ENCODE measurements around the gene STARD5. TPM values are rescaled to one million over a fixed set of nuclear protein-coding genes. Genes with fewer than 3 reads are reported as not detected.
A peak's percentile ranks its signal among the peaks of the same experiment; 100 is the strongest.

STARD5 gene
- total and polyA plus RNA-seq, 2 donors (not counting 1 experiment from before 2014, with no cell fraction given), result 15.7 to 19.9 TPM

- H3K9me3 Mint-ChIP-seq (ENCODE audit: insufficient read depth), result no peaks in the 10 kb centered on the region
- intact Hi-C loops (cut with micrococcal nuclease), result no loop called here
- Histone ChIP-seq H3K27ac (ENCODE audit: low read length in 2 of 2) (no peak overlapping the region), H3K79me2 (ENCODE audit: control insufficient read depth, insufficient read depth, low read length) (peaks cover 45% of the 10 kb centered on the region), H3K27me3 (replicated peaks in 1 of 4; ENCODE audit: control extremely low read depth in 1 of 4, control insufficient read depth in 3 of 4, insufficient read depth in 4 of 4, low read length in 3 of 4) (no peaks in the 10 kb centered on the region), H2AFZ (ENCODE audit: insufficient read depth, low read depth, low read length, poor library complexity, severe bottlenecking) (no peak overlapping the region), H3K4me1 (ENCODE audit: control insufficient read depth in 2 of 2, insufficient read depth in 2 of 2, low read length in 2 of 2) (peaks cover 35 to 43% of the 10 kb centered on the region in 2 donors), H3K4me2 (replicated peaks; ENCODE audit: low read depth, low read length, poor library complexity, severe bottlenecking) (no peak overlapping the region), H3K36me3 (replicated peaks in 1 of 2; ENCODE audit: control extremely low read depth in 1 of 2, control insufficient read depth in 1 of 2, extremely low read depth in 1 of 2, insufficient read depth in 2 of 2, low read length in 1 of 2) (no peaks in the 10 kb centered on the region), H4K20me1 (ENCODE audit: control insufficient read depth, insufficient read depth, low read length, poor library complexity, severe bottlenecking) (no peaks in the 10 kb centered on the region), H3K4me3 (ENCODE audit: control extremely low read depth in 1 of 5, extremely low read depth in 1 of 5, insufficient read depth in 1 of 5, low read depth in 2 of 5, low read length in 4 of 5) (no peak overlapping the region), H3K9ac (ENCODE audit: low read length) (no peak overlapping the region), H3K9me3 (ENCODE audit: control extremely low read depth in 1 of 3, control insufficient read depth in 2 of 3, insufficient read depth in 1 of 3, low read length in 2 of 3) (peaks cover 0 to 8% (median 0%) of the 10 kb centered on the region in 3 donors)
- H3K27ac Mint-ChIP-seq, result no peak overlapping the region
- H3K4me3 Mint-ChIP-seq, result no peak overlapping the region
- TF ChIP-seq EZH2 (IDR thresholded peaks at IDR 0.05; ENCODE audit: borderline replicate concordance, insufficient read depth, low read depth, low read length, poor library complexity, severe bottlenecking) (no peak), CTCF (IDR thresholded peaks at IDR 0.05) (no peak)
- H3K4me1 Mint-ChIP-seq, result peaks cover 37% of the 10 kb centered on the region
- WGBS (ENCODE audit: insufficient coverage), result 97% methylated on average over 11 of the region's 18 CpGs
- ATAC-seq (ENCODE audit: low read depth), result no peak
- DNase-seq, result no peak
- ChIA-PET CTCF (interaction anchor here (1.0 to 8.3 kb wide), 6 partner anchors 11 to 52 kb away, joined by 3 to 86 read pairs (median 22); no protein-coding TSS in a partner anchor), POLR2A (interaction anchor here (1.6 kb wide), 1 partner anchor 10 kb away, joined by 6 read pairs; no protein-coding TSS in a partner anchor)
- no peaks in the 10 kb centered on the region for H3K27me3 Mint-ChIP-seq
These were observed 41.4 kb downstream of the STARD5 start for GRCh38 chr15:81282606-81282895.

GRCh38 chr15:81281766-81282605 is 42.0 kb downstream of the STARD5 start:
- Histone ChIP-seq H2AFZ (ENCODE audit: insufficient read depth, low read depth, low read length, poor library complexity, severe bottlenecking) (no peak overlapping the region), H3K36me3 (replicated peaks in 1 of 2; ENCODE audit: control extremely low read depth in 1 of 2, control insufficient read depth in 1 of 2, extremely low read depth in 1 of 2, insufficient read depth in 2 of 2, low read length in 1 of 2) (no peaks in the 10 kb centered on the region), H3K27ac (ENCODE audit: low read length in 2 of 2) (no peak overlapping the region), H3K27me3 (replicated peaks in 1 of 4; ENCODE audit: control extremely low read depth in 1 of 4, control insufficient read depth in 3 of 4, insufficient read depth in 4 of 4, low read length in 3 of 4) (no peaks in the 10 kb centered on the region), H3K9ac (ENCODE audit: low read length) (no peak overlapping the region), H3K4me3 (ENCODE audit: control extremely low read depth in 1 of 5, extremely low read depth in 1 of 5, insufficient read depth in 1 of 5, low read depth in 2 of 5, low read length in 4 of 5) (no peak overlapping the region), H3K79me2 (ENCODE audit: control insufficient read depth, insufficient read depth, low read length) (peaks cover 45% of the 10 kb centered on the region), H3K4me2 (replicated peaks; ENCODE audit: low read depth, low read length, poor library complexity, severe bottlenecking) (no peak overlapping the region), H3K4me1 (ENCODE audit: control insufficient read depth in 2 of 2, insufficient read depth in 2 of 2, low read length in 2 of 2) (peaks cover 30 to 37% of the 10 kb centered on the region in 2 donors), H4K20me1 (ENCODE audit: control insufficient read depth, insufficient read depth, low read length, poor library complexity, severe bottlenecking) (no peaks in the 10 kb centered on the region), H3K9me3 (ENCODE audit: control extremely low read depth in 1 of 3, control insufficient read depth in 2 of 3, insufficient read depth in 1 of 3, low read length in 2 of 3) (peaks cover 0 to 12% (median 3%) of the 10 kb centered on the region in 3 donors)
- intact Hi-C loops (cut with micrococcal nuclease), result no loop called here
- CTCF ChIA-PET, result interaction anchor here (1.0 to 8.3 kb wide), 6 partner anchors 12 to 53 kb away, joined by 3 to 86 read pairs (median 22); no protein-coding TSS in a partner anchor
- TF ChIP-seq CTCF (IDR thresholded peaks at IDR 0.05), result no peak
- TF ChIP-seq EZH2 (IDR thresholded peaks at IDR 0.05; ENCODE audit: borderline replicate concordance, insufficient read depth, low read depth, low read length, poor library complexity, severe bottlenecking), result no peak
- DNase-seq, result no peak
- POLR2A ChIA-PET, result interaction anchor here (1.6 kb wide), 1 partner anchor 10 kb away, joined by 6 read pairs; no protein-coding TSS in a partner anchor
- Mint-ChIP-seq H3K9me3 (ENCODE audit: insufficient read depth) (peaks cover 1% of the 10 kb centered on the region), H3K4me3 (no peak overlapping the region), H3K27me3 (no peaks in the 10 kb centered on the region), H3K4me1 (peaks cover 31% of the 10 kb centered on the region), H3K27ac (peak overlapping the region; percentile 43)
- WGBS (ENCODE audit: insufficient coverage), result 99% methylated on average over 12 of the region's 12 CpGs
- ATAC-seq (ENCODE audit: low read depth), result no peak

Measured in B cell (primary cell).